HG03342 (cell line): Measurements from ENCODE around the gene GRID1.
"Not testable (repeated sequence)": the region's sequence is repeated elsewhere in the genome, so short reads cannot be mapped to it uniquely, and the experiment has no call there.

ENCODE experiments used
- ATAC-seq: cut with Tn5 transposase; IDR thresholded peaks from one replicate; pipeline ENCODE4 v1.9.1; 2021; ENCODE audit warnings: mild to moderate bottlenecking, moderate library complexity; ENCODE audit not compliant: unreplicated experiment

GRID1 gene

DNA sequence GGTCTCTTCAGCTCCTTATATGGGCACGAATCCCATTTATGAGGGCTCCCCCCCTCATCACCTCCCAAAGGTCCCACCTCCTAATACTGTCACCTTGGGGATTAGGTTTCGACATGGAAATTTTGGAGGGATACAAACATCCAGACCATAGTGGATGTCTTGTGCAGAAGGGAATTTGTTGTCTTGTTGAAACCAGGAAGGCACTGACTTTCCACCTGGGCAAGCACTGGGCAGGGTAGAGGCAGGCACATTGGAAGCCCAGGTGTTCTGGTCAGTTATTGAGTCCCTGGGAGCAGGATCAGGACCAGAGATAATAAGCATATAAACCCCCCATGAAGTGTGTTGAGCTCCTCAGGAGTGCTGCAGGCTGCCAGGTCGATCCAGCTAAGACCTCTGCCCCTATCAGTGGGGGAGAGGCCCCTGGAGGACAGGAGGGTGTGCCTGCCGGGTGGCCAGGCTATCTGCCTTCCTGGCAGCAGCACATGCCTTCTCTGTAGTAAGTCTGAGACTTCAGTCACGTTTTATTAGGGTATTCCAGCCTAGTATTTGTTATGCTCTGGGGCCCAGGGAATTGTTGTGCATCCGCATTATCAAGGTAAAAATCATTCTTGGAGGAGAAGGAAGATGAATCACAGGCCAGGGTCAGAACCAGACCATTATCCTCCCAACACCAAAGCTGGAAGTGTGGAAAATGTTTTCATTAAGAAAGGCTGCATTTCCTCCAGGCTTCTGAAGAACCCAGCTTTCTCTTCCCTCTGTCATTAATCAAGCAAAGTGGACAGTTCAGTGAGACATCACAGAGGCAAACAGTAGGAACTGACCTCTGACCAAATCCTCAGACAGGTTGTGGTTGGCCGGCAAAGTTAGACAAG is 503.1 kb downstream of the GRID1 start:
- ATAC-seq = no peak

DNA sequence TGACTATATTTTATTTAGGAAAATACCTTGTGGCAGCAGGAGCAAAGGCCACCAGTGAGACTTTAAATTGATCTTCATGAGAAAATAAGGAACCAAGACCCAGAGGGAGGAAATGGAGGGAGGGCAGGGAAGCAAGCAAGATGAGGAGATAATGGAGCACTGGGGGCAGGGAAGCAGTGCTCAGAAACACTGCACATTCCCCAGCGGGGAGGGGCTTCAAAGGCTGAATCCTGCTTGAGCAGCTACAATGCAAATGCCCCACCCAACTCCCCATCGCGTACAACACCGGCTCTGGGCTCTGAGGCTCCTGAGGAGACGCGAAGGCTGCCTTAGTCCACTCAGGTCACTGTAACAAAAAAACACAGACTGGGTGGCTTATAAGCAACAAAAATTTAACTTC is 503.8 kb downstream of the GRID1 start:
- no peak for ATAC-seq

DNA sequence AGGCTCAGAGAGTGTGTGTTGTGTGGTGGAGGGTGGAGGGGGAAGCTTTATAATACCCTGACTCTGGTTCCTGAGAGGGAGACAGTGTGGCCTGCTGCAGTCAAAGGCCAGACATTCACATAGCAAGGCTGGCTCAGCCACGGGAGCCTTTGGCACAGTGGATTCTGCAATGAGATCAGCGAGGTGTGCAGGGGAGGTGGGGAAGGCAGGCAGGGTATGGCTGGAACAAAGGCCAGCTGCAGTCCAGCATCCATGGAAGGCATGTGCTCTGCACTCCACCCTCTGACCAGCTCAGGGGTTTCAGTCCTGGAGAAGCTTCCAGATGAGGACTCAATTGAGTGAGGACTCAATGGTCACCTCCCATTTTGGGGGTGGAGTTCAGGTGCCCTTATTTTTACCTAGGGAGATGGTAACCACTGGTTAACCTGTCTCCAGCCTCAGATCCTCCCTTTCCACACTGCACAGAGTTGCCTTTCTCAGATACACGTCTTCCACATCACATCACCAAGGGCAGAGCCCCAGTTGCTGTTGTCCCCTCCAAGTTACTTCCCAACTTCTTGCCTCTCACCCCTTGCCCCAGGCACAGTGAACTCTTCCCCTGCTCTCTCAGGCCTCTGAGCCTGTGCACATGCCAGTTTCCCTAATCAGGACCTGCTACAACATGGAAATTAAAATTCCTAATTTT is 504.9 kb downstream of the GRID1 start:
- ATAC-seq = no peak

DNA sequence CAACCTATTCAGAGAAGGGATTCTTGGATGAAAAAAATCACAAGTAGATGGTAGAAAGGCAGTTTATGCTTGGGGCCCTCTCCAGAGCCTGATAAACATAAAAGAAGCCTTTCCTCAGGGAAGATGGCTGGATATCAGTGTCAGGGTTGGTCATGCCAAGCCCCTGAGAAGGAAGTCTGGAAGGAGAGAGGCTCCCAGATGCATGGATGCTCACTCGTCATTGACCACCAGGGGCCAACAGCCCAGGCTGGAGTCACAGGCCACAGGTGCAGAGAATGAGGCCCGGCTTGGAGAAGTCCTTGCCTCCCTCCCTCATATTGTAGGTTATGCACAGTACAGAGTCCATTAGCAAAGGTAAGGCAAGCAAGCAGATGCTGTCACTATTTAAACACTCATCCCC is 506.7 kb downstream of the GRID1 start:
- no peak for ATAC-seq

DNA sequence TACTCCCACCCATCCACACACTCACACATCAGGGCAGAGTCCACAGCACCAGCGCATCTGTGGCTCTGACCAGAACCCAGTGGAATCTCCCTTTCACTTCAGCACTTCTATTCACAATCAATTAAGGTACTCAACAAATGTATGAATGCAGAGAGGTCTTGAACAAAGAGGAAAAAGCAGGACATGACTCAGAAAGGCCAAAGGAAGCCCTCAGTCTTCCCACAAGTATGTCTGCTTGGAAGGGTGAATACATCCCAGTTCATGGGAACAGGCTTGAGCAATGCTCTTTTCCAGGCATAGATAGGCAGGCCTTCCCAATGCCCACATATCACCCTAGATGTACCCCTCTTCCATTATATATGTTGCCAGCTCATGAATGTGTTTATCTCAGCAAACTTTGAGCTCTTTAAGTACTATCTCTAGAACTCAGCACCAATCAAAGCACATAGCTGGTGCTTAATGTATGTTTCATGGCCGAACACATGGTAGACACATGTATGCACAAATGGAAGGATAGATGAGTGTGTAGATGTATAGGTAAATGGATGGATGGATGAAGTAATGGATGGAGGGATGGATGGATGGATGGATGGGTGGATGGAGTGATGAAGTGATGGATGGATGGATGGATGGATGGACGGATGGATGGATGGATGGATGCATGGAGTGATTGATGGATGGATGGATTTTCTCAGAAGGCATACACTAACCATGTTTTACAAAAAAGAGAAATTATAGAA is 507.6 kb downstream of the GRID1 start:
- ATAC-seq = no peak

GRCh38 chr10:85857791-85858190 is 508.8 kb downstream of the GRID1 start:
- ATAC-seq = no peak

DNA sequence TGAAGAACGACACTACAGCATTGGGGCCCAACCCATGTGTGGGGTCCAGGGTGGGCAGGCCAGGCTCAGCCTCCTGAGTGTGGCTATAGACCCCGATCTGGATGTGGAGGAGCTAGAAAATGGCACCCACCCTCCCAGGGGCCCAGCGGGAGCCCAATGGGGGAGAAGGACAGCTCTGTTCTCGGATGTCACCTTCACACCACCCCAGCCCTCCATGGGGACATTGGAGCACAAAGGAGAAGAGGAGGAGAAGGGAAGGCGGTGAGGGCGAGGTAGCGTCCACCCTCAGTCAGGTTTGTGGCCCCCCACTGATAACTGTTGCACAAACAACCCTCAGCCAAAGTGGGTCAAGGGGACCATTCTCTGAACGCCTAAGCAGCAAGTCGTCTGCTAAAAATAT is 509.3 kb downstream of the GRID1 start:
- no peak for ATAC-seq

- ATAC-seq = no peak
These were observed 514.7 kb downstream of the GRID1 start for GRCh38 chr10:85851934-85852333.

GRCh38 chr10:85851325-85851724 is 515.3 kb downstream of the GRID1 start:
- ATAC-seq = no peak

- ATAC-seq = no peak
These were observed 515.9 kb downstream of the GRID1 start for GRCh38 chr10:85850736-85851135.

GRCh38 chr10:85849315-85849714 is 517.3 kb downstream of the GRID1 start:
- ATAC-seq = no peak

DNA sequence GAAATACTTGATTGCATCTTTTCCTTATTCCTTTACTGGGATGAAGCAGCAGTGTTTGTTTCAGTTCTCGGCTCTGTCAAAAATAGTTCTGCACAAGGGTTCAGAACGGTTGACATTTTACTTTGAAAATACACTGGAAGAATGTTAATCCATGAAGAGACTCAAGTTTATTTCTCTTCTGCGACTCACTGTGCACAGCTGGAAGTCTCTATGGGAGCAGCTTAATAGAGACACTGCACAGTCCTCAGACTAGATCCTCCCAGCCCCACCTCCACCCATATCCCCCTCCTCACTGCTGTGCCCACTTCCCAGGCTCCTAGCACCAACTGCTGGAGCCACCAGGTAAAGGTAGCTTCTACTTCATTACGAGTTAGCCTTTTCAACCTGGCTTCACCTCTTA is 517.8 kb downstream of the GRID1 start:
- ATAC-seq = no peak

GRCh38 chr10:85847085-85847484 is 519.5 kb downstream of the GRID1 start:
- no peak for ATAC-seq

- ATAC-seq = not testable (repeated sequence)
These were observed 527.9 kb downstream of the GRID1 start for GRCh38 chr10:85838660-85839059.

DNA sequence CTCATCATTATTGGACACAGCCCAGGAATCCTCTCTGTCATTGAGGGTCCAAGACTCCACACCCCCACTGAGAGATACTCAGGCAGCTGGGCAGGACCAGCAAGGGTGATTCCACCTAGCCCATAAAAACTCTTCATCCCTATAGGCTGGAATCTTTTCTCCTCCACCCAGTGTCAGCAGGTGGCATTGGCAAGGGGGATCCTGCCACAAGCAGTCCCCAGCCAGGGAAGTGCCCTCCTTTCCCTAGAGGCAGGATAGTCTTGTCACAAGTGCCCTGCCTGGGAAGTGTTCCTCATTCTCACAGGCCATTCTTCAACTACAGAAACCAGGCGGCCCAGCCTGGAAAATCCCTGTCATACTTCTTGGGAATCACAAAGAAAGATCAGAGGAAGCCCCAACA is 533.6 kb downstream of the GRID1 start:
- ATAC-seq = no peak

- no peak for ATAC-seq
These were observed 535.2 kb downstream of the GRID1 start for GRCh38 chr10:85831422-85831821.

- ATAC-seq = no peak
These were observed 540.2 kb downstream of the GRID1 start for GRCh38 chr10:85826377-85826776.

GRCh38 chr10:85811405-85811804 is 555.2 kb downstream of the GRID1 start:
- no peak for ATAC-seq

DNA sequence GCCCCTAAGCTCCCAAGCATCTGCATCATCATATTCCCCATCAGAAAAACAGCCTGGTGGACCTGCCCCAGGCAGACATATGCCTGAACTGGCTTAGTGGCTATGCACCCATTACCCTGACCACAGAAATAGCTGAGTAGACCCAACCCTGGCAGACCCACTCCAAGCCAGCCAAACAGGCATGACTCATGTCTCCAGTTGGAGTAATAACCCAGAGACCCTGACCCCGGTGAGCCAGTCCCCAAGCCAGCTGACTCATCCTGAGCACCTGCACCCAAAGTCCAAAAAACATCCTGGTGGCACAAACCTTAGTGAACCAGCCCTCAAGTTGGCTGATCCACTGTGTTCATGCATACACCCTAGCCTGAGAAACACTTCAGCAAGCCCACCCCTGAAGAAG is 555.9 kb downstream of the GRID1 start:
- ATAC-seq = no peak

DNA sequence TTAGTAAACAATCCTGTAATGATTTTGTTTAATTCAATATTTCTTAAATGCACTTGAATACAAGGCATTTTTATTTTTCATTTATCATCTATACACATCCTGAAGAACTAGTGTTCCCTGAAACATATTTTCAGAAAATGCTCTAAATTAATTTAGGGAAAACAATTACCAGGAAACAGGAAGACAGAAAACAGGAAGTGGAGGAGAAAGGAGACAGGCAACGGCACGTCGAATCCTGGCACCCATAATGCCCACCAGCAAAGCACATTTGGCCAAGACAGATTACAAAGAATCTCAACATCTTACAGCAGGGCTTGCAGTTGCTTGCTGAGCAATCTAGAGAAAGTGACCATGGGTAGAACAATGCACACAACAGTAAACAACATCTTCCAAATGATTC is 571.1 kb downstream of the GRID1 start:
- no peak for ATAC-seq

DNA sequence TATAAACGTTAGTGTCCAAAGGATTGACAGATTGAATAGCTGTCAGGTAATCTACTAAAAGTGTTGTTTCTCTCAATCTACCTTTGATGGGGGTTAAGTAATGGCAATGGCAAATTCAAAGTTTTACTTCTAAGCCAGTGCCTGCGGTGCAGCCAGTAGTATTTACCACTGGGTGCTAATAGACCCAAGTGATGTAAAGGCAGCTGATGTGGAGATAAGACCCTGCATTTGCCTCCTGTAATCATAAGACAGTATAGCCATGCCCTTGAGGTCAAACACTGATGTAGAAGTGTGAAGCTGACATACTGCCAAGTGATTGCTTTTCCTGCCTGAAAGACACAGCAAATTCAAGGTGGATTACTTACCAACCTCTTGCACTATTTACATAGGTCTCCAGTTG is 572.0 kb downstream of the GRID1 start:
- no peak for ATAC-seq

- ATAC-seq = no peak
These were observed 574.1 kb downstream of the GRID1 start for GRCh38 chr10:85792533-85792858.
